Measurements from ENCODE around the gene C5orf15. TPM values are rescaled to one million over a fixed set of nuclear protein-coding genes. Genes with fewer than 3 reads are reported as not detected.

Gene C5orf15
- total and polyA plus RNA-seq, 9 of the 15 experiments (the other 6 are each of a cell fraction or from before 2014, with no cell fraction given) = 23.3 to 50.7 (median 35.5) TPM

DNA sequence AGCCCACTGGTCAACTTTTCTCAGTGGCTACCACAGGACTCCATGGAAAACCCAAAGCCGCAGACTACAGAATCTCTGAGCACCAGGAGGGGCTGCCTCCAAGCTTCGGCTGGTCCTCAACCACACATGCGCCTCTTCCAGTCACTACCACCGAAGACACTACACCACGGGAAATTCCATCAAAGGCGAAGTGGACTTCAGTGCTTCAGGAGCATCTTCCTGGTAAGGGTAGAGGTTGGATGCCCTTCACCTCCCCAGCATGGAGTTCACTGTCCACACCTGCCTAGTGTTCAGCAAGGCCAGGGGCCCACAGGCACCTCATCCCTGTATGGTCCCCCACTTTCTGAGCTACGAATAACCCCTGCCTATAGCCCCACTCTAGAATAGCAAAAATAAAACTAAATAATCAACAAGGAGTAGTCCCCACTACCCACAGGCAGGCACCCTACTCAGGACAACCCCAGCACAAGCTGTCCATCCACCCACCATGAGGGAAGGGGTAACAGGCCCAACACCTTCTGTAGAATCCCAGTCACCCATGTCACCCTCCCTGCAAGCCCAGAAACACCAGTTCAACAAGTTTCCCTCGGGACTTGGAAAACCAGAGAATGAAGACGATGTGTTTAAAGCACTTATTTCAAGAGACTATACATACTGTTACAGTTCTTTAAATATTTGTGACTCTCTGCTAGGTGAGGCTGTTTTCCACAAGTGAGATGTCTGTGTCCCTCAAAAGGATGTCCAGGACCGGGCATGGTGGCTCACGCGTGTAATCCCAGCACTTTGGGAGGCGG lies 33.7 kb upstream of the C5orf15 start:
- Histone ChIP-seq H3K36me3 (ENCODE audit: control insufficient read depth, insufficient read depth, low read length) (peaks cover 44% of the 10 kb centered on the region), H3K27me3 (ENCODE audit: control insufficient read depth in 2 of 2, insufficient read depth in 2 of 2, low read length in 2 of 2) (no peaks in the 10 kb centered on the region), H3K4me3 (peak overlapping the region; percentile 99; the same call in 1 of the 2 replicates), H2AFZ (ENCODE audit: low read depth, low read length) (no peak overlapping the region), H3K9ac (ENCODE audit: insufficient read depth in 1 of 2, low read depth in 2 of 2, low read length in 2 of 2) (peak overlapping the region; percentile 94 to 99; a peak in 3 of 4 replicates), H3K9me3 (replicated peaks; ENCODE audit: control insufficient read depth, insufficient read depth, low read depth, low read length) (no peaks in the 10 kb centered on the region), H3K4me2 (ENCODE audit: insufficient read depth, low read length) (peak overlapping the region; percentile 88), H3K27ac (ENCODE audit: extremely low read depth, low read depth, low read length) (peak overlapping the region; percentile 46; the same call in 2 of the 3 replicates), H3K9me1 (ENCODE audit: control insufficient read depth, insufficient read depth, low read length) (peaks cover 6% of the 10 kb centered on the region), H3K4me1 (replicated peaks in 1 of 2; ENCODE audit: control insufficient read depth in 2 of 2, insufficient read depth in 2 of 2, low read length in 2 of 2) (peaks cover 28 to 51% of the 10 kb centered on the region in 2 experiments; a peak in 4 of 5 replicates), H4K20me1 (replicated peaks; ENCODE audit: control insufficient read depth, insufficient read depth, low read length) (peaks cover 36% of the 10 kb centered on the region), H3K79me2 (ENCODE audit: control insufficient read depth, insufficient read depth, low read length) (peaks cover 88% of the 10 kb centered on the region)
- ATAC-seq (no peak), DNase-seq (ENCODE audit: extremely low read depth in 1 of 4, low spot score in 3 of 4) (no peak), FAIRE-seq (no peak)
- in situ Hi-C loops (cut with MboI) = no loop called here
- WGBS (ENCODE audit: insufficient coverage, low coverage, missing lambda C conversion rate) = 89% methylated on average over 13 of the region's 13 CpGs
- ChIA-PET POLR2A (interaction anchor here (0.6 to 1.0 kb wide), 4 partner anchors 10 to 1424 kb away, joined by 3 to 4 read pairs (median 4); no protein-coding TSS in a partner anchor), CTCF (ENCODE audit: low intra/inter-chr PET ratio) (no interaction called here)
- BruUV-seq (replicated peaks) = no TSS peak
- TF ChIP-seq CBX2 (IDR thresholded peaks at IDR 0.05; ENCODE audit: insufficient read depth, low read length, poor library complexity, severe bottlenecking) (no peak), KDM5B (IDR thresholded peaks at IDR 0.05; ENCODE audit: insufficient replicate concordance, low read depth, low read length) (peak; percentile 21), RBFOX2 (IDR thresholded peaks at IDR 0.05; ENCODE audit: low read depth, low read length) (0 out of 2 replicates have a peak, but pooled peaks have one; percentile 6), KLF16 (IDR thresholded peaks at IDR 0.05) (no peak), SREBF1 (IDR thresholded peaks at IDR 0.05; ENCODE audit: borderline replicate concordance, low read depth, low read length) (no peak)
- intact Hi-C loops (cut with micrococcal nuclease) = no loop called here

Measured in K562 (cell line).